GM23248 (cell line): ENCODE data around the gene GLA. TPM values are rescaled to one million over a fixed set of nuclear protein-coding genes. Genes with fewer than 3 reads are reported as not detected.

ENCODE experiments used
- DNase-seq: peaks from one replicate; pipeline ENCODE4 v3.0.0-alpha.2; 2015
- H2AFZ ChIP-seq: fragments of 200-600 bp; sonication (generic); 2 replicates; pipeline ENCODE4 v1.6.1; 2016; ENCODE audit warnings: antibody characterized with exemption
- H3F3A ChIP-seq: fragments of 200-600 bp; sonication (generic); 2 replicates; pipeline ENCODE4 v1.6.1; 2016; ENCODE audit warnings: mild to moderate bottlenecking, antibody characterized with exemption, mixed run types; ENCODE audit not compliant: insufficient read depth
- H3K27ac ChIP-seq: fragments of 200-600 bp; sonication (generic); 2 replicates; pipeline ENCODE4 v1.5.1; 2016; ENCODE audit warnings: mild to moderate bottlenecking
- H3K27me3 ChIP-seq: fragments of 200-600 bp; sonication (generic); replicated peaks from 2 replicates; pipeline ENCODE4 v1.6.1; 2016; ENCODE audit warnings: mild to moderate bottlenecking; ENCODE audit not compliant: insufficient read depth
- H3K36me3 ChIP-seq: fragments of 200-600 bp; sonication (generic); 2 replicates; pipeline ENCODE4 v1.6.1; 2016; ENCODE audit warnings: low read depth, mild to moderate bottlenecking
- H3K4me1 ChIP-seq: fragments of 200-600 bp; sonication (generic); 2 replicates; pipeline ENCODE4 v1.6.1; 2016; ENCODE audit warnings: mild to moderate bottlenecking; ENCODE audit not compliant: insufficient read depth
- H3K4me2 ChIP-seq: fragments of 200-600 bp; sonication (generic); one replicate; pipeline ENCODE4 v1.6.1; 2016; ENCODE audit warnings: mild to moderate bottlenecking; ENCODE audit not compliant: unreplicated experiment
- H3K4me3 ChIP-seq: fragments of 200-600 bp; sonication (generic); 2 replicates; pipeline ENCODE4 v1.5.1; 2016; ENCODE audit warnings: mild to moderate bottlenecking
- H3K79me2 ChIP-seq: fragments of 200-600 bp; sonication (generic); 2 replicates; pipeline ENCODE4 v1.6.1; 2016; ENCODE audit warnings: mild to moderate bottlenecking; ENCODE audit not compliant: insufficient read depth
- H3K9ac ChIP-seq: fragments of 200-600 bp; sonication (generic); 2 replicates; pipeline ENCODE4 v1.6.1; 2016; ENCODE audit warnings: mild to moderate bottlenecking
- H3K9me2 ChIP-seq: fragments of 200-600 bp; sonication (generic); 2 replicates; pipeline ENCODE4 v1.6.1; 2016; ENCODE audit warnings: mixed run types, mild to moderate bottlenecking, moderate library complexity; ENCODE audit not compliant: insufficient read depth
- H3K9me3 ChIP-seq: fragments of 200-600 bp; sonication (generic); one replicate; pipeline ENCODE4 v1.6.1; 2017; ENCODE audit warnings: low read depth
- H4K20me1 ChIP-seq: fragments of 200-600 bp; sonication (generic); 2 replicates; pipeline ENCODE4 v1.6.0; 2016; ENCODE audit not compliant: insufficient read depth
- EZH2 ChIP-seq: fragments of 200-600 bp; sonication (generic); IDR thresholded peaks from 2 replicates; pipeline ENCODE4 v1.6.1; 2018; ENCODE audit warnings: antibody characterized with exemption, mild to moderate bottlenecking; ENCODE audit not compliant: insufficient read depth, poor library complexity, severe bottlenecking
- EZH2phosphoT487 ChIP-seq: fragments of 200-600 bp; sonication (generic); IDR thresholded peaks from 2 replicates; pipeline ENCODE4 v1.6.1; 2018; ENCODE audit warnings: antibody characterized with exemption, moderate library complexity, mild to moderate bottlenecking, low read depth; ENCODE audit not compliant: insufficient read depth
- WGBS, 2 experiments: methylation state at CpG; one replicate each; pipeline ENCODE4 v1.1.6; 2015 to 2017; ENCODE audit warnings: low lambda C conversion rate in 2 of 2, low coverage in 1 of 2; ENCODE audit errors: missing lambda C conversion rate in 2 of 2; 5-methylcytosine and 5-hydroxymethylcytosine counted together
- in situ Hi-C: fragments of 300-500 bp; cut with MboI; formaldehyde crosslinking; loops from 2 replicates; pipeline ENCODE4 v1.15.0; 2020
- polyA plus RNA-seq: library from polyadenylated mRNA; unstranded; fragments of >200 nt; fragmentation: Nextera tagmentation; extraction: Ambion mirVana; gene quantifications from 2 replicates; pipeline ENCODE4 v1.2.1, GENCODE V29; 2016
- total RNA-seq: library from RNA; depleted of rRNA; stranded (reverse); fragments of >200 nt; shearing (Covaris generic); gene quantifications from 2 replicates; pipeline ENCODE4 v1.2.3, GENCODE V29; 2014; rRNA removed

GLA gene
- 27.1 and 36.6 TPM in 2 replicates for total RNA-seq
- polyA plus RNA-seq, result 20.4 and 26.6 TPM in 2 replicates

GRCh38 chrX:101407748-101408531, at the start of gene GLA, which contains the start of gene HNRNPH2:
TSS of gene GLA (minus strand) at chrX:101407925. CDS start at chrX:101407903, 22 bp downstream.
TSS of gene HNRNPH2 (plus strand) at chrX:101408222. CDS start at chrX:101411989, 3,767 bp downstream.
- no peaks in the 10 kb centered on the region for H3K9me3 ChIP-seq
- no peaks in the 10 kb centered on the region for H3K27me3 ChIP-seq
- DNase-seq, result peak; percentile 96
- H3K4me2 ChIP-seq, result peak within 1 kb of the TSS; percentile 99
- H3K9ac ChIP-seq, result peak within 1 kb of the TSS; percentile 100
- H3K36me3 ChIP-seq, result no peaks in the 10 kb centered on the region
- H3K9me2 ChIP-seq, result no peaks in the 10 kb centered on the region
- H3K27ac ChIP-seq, result peak within 1 kb of the TSS; percentile 98
- peak within 1 kb of the TSS; percentile 89 for H2AFZ ChIP-seq
- H3K4me3 ChIP-seq, result peak within 1 kb of the TSS; percentile 93
- H3K4me1 ChIP-seq, result 0 out of 2 replicates have a peak, but pooled peaks cover 21% of the 10 kb centered on the region
- H3K79me2 ChIP-seq, result peaks cover 74% of the 10 kb centered on the region
- TF ChIP-seq EZH2 (no peak), EZH2phosphoT487 (no peak)
- in situ Hi-C loops, result loop anchor here (25.0 kb wide), 1 partner anchor 229 kb away; no protein-coding TSS in a partner anchor
- H3F3A ChIP-seq, result no peaks in the 10 kb centered on the region
- H4K20me1 ChIP-seq, result no peaks in the 10 kb centered on the region; the same call in 1 of the 2 replicates
- WGBS, 2 experiments, result 1 to 2% methylated on average over 33 of the region's 47 CpGs

- H3K9me2 ChIP-seq, result no peaks in the 10 kb centered on the region
- no peak overlapping the region for H3K4me3 ChIP-seq
- TF ChIP-seq EZH2phosphoT487 (no peak), EZH2 (no peak)
- H3K27ac ChIP-seq, result no peak overlapping the region
- DNase-seq, result no peak
- in situ Hi-C loops, result no loop called here
- H3F3A ChIP-seq, result no peaks in the 10 kb centered on the region
- no peaks in the 10 kb centered on the region; the same call in 1 of the 2 replicates for H4K20me1 ChIP-seq
- no peaks in the 10 kb centered on the region for H3K4me1 ChIP-seq
- no peak overlapping the region for H3K4me2 ChIP-seq
- no peaks in the 10 kb centered on the region for H3K27me3 ChIP-seq
- no peaks in the 10 kb centered on the region for H3K79me2 ChIP-seq
- no peak overlapping the region for H2AFZ ChIP-seq
- no peaks in the 10 kb centered on the region for H3K36me3 ChIP-seq
- no peak overlapping the region for H3K9ac ChIP-seq
- no peaks in the 10 kb centered on the region for H3K9me3 ChIP-seq
- WGBS, 2 experiments, result 89 to 90% methylated on average over 3 of the region's 3 CpGs
Measured at GRCh38 chrX:101452056-101452455, 44.3 kb upstream of the GLA start.

- no peaks in the 10 kb centered on the region for H4K20me1 ChIP-seq
- WGBS, 2 experiments, result 39 to 56% methylated on average over 2 of the region's 2 CpGs
- peak; percentile 53 for DNase-seq
- in situ Hi-C loops, result no loop called here
- no peaks in the 10 kb centered on the region for H3K79me2 ChIP-seq
- H3K9me2 ChIP-seq, result no peaks in the 10 kb centered on the region
- no peak overlapping the region for H2AFZ ChIP-seq
- H3F3A ChIP-seq, result no peaks in the 10 kb centered on the region
- H3K27ac ChIP-seq, result no peak overlapping the region
- no peaks in the 10 kb centered on the region for H3K9me3 ChIP-seq
- H3K4me1 ChIP-seq, result no peaks in the 10 kb centered on the region
- H3K4me2 ChIP-seq, result no peak overlapping the region
- no peak for TF ChIP-seq EZH2phosphoT487
- TF ChIP-seq EZH2, result no peak
- H3K9ac ChIP-seq, result no peak overlapping the region
- no peaks in the 10 kb centered on the region for H3K27me3 ChIP-seq
- H3K36me3 ChIP-seq, result no peaks in the 10 kb centered on the region
- no peak overlapping the region for H3K4me3 ChIP-seq
Measured at GRCh38 chrX:101450961-101451360, 43.2 kb upstream of the GLA start.

GRCh38 chrX:101450085-101450484, 42.4 kb upstream of the GLA start:
- no peak overlapping the region for H3K27ac ChIP-seq
- no peaks in the 10 kb centered on the region for H3K27me3 ChIP-seq
- H3K9me3 ChIP-seq, result no peaks in the 10 kb centered on the region
- WGBS, 2 experiments, result 92 to 100% methylated on average over 2 of the region's 2 CpGs
- no peak overlapping the region for H3K9ac ChIP-seq
- no peaks in the 10 kb centered on the region for H3K4me1 ChIP-seq
- H3F3A ChIP-seq, result no peaks in the 10 kb centered on the region
- no peaks in the 10 kb centered on the region for H3K36me3 ChIP-seq
- no peak overlapping the region for H3K4me2 ChIP-seq
- H4K20me1 ChIP-seq, result no peaks in the 10 kb centered on the region
- in situ Hi-C loops, result no loop called here
- H3K9me2 ChIP-seq, result no peaks in the 10 kb centered on the region
- H3K79me2 ChIP-seq, result no peaks in the 10 kb centered on the region
- no peak overlapping the region for H3K4me3 ChIP-seq
- no peak for DNase-seq
- TF ChIP-seq EZH2 (no peak), EZH2phosphoT487 (no peak)
- H2AFZ ChIP-seq, result no peak overlapping the region
